Suprapubic skin (tissue), 4 donors: ENCODE data around the gene ARID5A. TPM values are rescaled to one million over a fixed set of nuclear protein-coding genes. Genes with fewer than 3 reads are reported as not detected.
A peak's percentile ranks its signal among the peaks of the same experiment; 100 is the strongest.

Experiments
- DNase-seq, 2 donors: peaks; one replicate each; pipeline ENCODE4 v3.0.0-alpha.2; 2019; ENCODE audit warnings: low spot score in 2 of 2
- H3K27ac ChIP-seq: fragments of 200-600 bp; sonication (generic); one replicate; pipeline ENCODE4 v1.5.1; 2019
- H3K27me3 ChIP-seq: fragments of 200-600 bp; sonication (generic); one replicate; pipeline ENCODE4 v1.5.1; 2019
- H3K36me3 ChIP-seq: fragments of 200-600 bp; sonication (generic); one replicate; pipeline ENCODE4 v1.5.1; 2019
- H3K4me1 ChIP-seq: fragments of 200-600 bp; sonication (generic); one replicate; pipeline ENCODE4 v1.5.1; 2019
- H3K4me3 ChIP-seq: fragments of 200-600 bp; sonication (generic); one replicate; pipeline ENCODE4 v1.5.1; 2019; ENCODE audit warnings: mild to moderate bottlenecking
- H3K9me3 ChIP-seq: fragments of 200-600 bp; sonication (generic); one replicate; pipeline ENCODE4 v1.5.1; 2019
- CTCF ChIP-seq, 2 donors: fragments of 200-600 bp in 1 of 2; fragments of 450-650 bp in 1 of 2; sonication (generic) in 1 of 2; IDR thresholded peaks; one replicate each; pipeline ENCODE4 v1.5.1; 2016 to 2019; ENCODE audit warnings: antibody characterized with exemption in 2 of 2, mild to moderate bottlenecking in 1 of 2, moderate library complexity in 1 of 2
- EP300 ChIP-seq: sonication (generic); formaldehyde crosslinking; IDR thresholded peaks from one replicate; pipeline ENCODE4 v1.6.1; 2017; ENCODE audit warnings: antibody characterized with exemption
- POLR2A ChIP-seq, 2 donors: fragments of 450-650 bp; IDR thresholded peaks; one replicate each; pipeline ENCODE4 v1.6.1; 2017; ENCODE audit warnings: antibody characterized with exemption in 2 of 2, mild to moderate bottlenecking in 2 of 2, moderate library complexity in 2 of 2
- POLR2AphosphoS5 ChIP-seq, 3 donors: sonication (generic); formaldehyde crosslinking; IDR thresholded peaks; one replicate each; pipeline ENCODE4 v1.6.1; 2017; ENCODE audit warnings: antibody characterized with exemption in 3 of 3
- WGBS: methylation state at CpG from one replicate; pipeline ENCODE4 v1.1.5; 2018; 5-methylcytosine and 5-hydroxymethylcytosine counted together
- total RNA-seq, 4 donors: library from RNA; depleted of rRNA; stranded (reverse); fragments of >200 nt; gene quantifications; one replicate each; pipeline ENCODE4 v1.1.0, GENCODE V29; 2016

Gene ARID5A
- total RNA-seq, 4 donors from 2014 or later = 11.4 to 22.4 (median 15.0) TPM

- Histone ChIP-seq H3K27ac (no peak overlapping the region), H3K9me3 (no peaks in the 10 kb centered on the region), H3K27me3 (no peaks in the 10 kb centered on the region), H3K4me1 (peaks cover 62% of the 10 kb centered on the region), H3K36me3 (no peaks in the 10 kb centered on the region), H3K4me3 (no peak overlapping the region)
- whole genome bisulfite sequencing = 85% methylated on average over 9 of the region's 9 CpGs
- DNase-seq = no peak
- no peak for TF ChIP-seq EP300
- no peak for TF ChIP-seq POLR2AphosphoS5 (IDR thresholded peaks at IDR 0.05)
- TF ChIP-seq POLR2A (IDR thresholded peaks at IDR 0.05) = no peak
- no peak for TF ChIP-seq CTCF (IDR thresholded peaks at IDR 0.05)
These were observed 7.0 kb upstream of the ARID5A start for GRCh38 chr2:96529376-96530143.

- no peak overlapping the region for H3K27ac ChIP-seq
- no peaks in the 10 kb centered on the region for H3K9me3 ChIP-seq
- H3K27me3 ChIP-seq = no peaks in the 10 kb centered on the region
- no peaks in the 10 kb centered on the region for H3K36me3 ChIP-seq
- H3K4me1 ChIP-seq = peaks cover 68% of the 10 kb centered on the region
- WGBS = 75% methylated on average over 6 of the region's 6 CpGs
- DNase-seq = no peak
- TF ChIP-seq POLR2AphosphoS5 (IDR thresholded peaks at IDR 0.05) = no peak
- TF ChIP-seq EP300 = no peak
- no peak for TF ChIP-seq POLR2A (IDR thresholded peaks at IDR 0.05)
- TF ChIP-seq CTCF (IDR thresholded peaks at IDR 0.05) = no peak
- H3K4me3 ChIP-seq = no peak overlapping the region
These were observed 6.5 kb upstream of the ARID5A start for GRCh38 chr2:96530144-96530430.

- TF ChIP-seq CTCF (IDR thresholded peaks at IDR 0.05) = no peak
- no peak for TF ChIP-seq EP300
- no peak for TF ChIP-seq POLR2A (IDR thresholded peaks at IDR 0.05)
- no peak for TF ChIP-seq POLR2AphosphoS5 (IDR thresholded peaks at IDR 0.05)
- H3K4me3 ChIP-seq = no peak overlapping the region
- no peaks in the 10 kb centered on the region for H3K36me3 ChIP-seq
- H3K9me3 ChIP-seq = no peaks in the 10 kb centered on the region
- peaks cover 74% of the 10 kb centered on the region for H3K4me1 ChIP-seq
- DNase-seq = no peak
- H3K27ac ChIP-seq = no peak overlapping the region
- WGBS = 81% methylated on average over 12 of the region's 16 CpGs
- no peaks in the 10 kb centered on the region for H3K27me3 ChIP-seq
These were observed 5.8 kb upstream of the ARID5A start for GRCh38 chr2:96530474-96531357.

- Histone ChIP-seq H3K4me1 (peaks cover 81% of the 10 kb centered on the region), H3K4me3 (peak overlapping the region; percentile 37)
These were observed 5.2 kb upstream of the ARID5A start for GRCh38 chr2:96531366-96531765.

More at GRCh38 chr2:96531366-96531765, 5.2 kb upstream of the ARID5A start:
- WGBS = 69% methylated on average over 9 of the region's 9 CpGs
- no peaks in the 10 kb centered on the region for H3K27me3 ChIP-seq
- TF ChIP-seq EP300 (no peak), POLR2A (IDR thresholded peaks at IDR 0.05) (no peak), CTCF (IDR thresholded peaks at IDR 0.05) (no peak), POLR2AphosphoS5 (IDR thresholded peaks at IDR 0.05) (no peak)
- H3K9me3 ChIP-seq = no peaks in the 10 kb centered on the region
- H3K27ac ChIP-seq = peak overlapping the region; percentile 82
- H3K36me3 ChIP-seq = no peaks in the 10 kb centered on the region
- DNase-seq = no peak
